Tibial artery (tissue), 4 donors: ENCODE results near the gene TMEM11.
"Not testable (repeated sequence)": the region's sequence is repeated elsewhere in the genome, so short reads cannot be mapped to it uniquely, and the experiment has no call there.

Experiments
- DNase-seq, 2 donors: peaks; one replicate each; pipeline ENCODE4 v3.0.0-alpha.2; 2019
- H3K27ac ChIP-seq, 2 donors: fragments of 200-600 bp; sonication (generic) in 1 of 2; 1 replicate in 1 of 2; 2 replicates in 1 of 2; pipeline ENCODE4 v1.5.1; 2018 to 2019; ENCODE audit warnings: mild to moderate bottlenecking in 1 of 2
- H3K27me3 ChIP-seq, 2 donors: fragments of 200-600 bp; sonication (generic) in 1 of 2; one replicate each; pipeline versions ENCODE4 v1.5.1 to v1.6.0; 2016 to 2019
- H3K36me3 ChIP-seq, 3 donors: fragments of 200-600 bp; sonication (generic) in 2 of 3; one replicate each; pipeline ENCODE4 v1.5.1; 2016 to 2019; ENCODE audit warnings: mild to moderate bottlenecking in 2 of 3
- H3K4me1 ChIP-seq, 4 donors: fragments of 200-600 bp; sonication (generic) in 2 of 4; 1 replicate in 3 of 4; 2 replicates in 1 of 4; pipeline ENCODE4 v1.5.1; 2016 to 2019
- H3K4me3 ChIP-seq, 2 donors: fragments of 200-600 bp; sonication (generic) in 1 of 2; 1 replicate in 1 of 2; 2 replicates in 1 of 2; pipeline ENCODE4 v1.5.1; 2018 to 2019; ENCODE audit warnings: mild to moderate bottlenecking in 2 of 2
- H3K9me3 ChIP-seq, 3 donors: fragments of 200-600 bp; sonication (generic) in 1 of 3; one replicate each; pipeline ENCODE4 v1.5.1; 2016 to 2019
- intact Hi-C: fragments of 100-400 bp; cut with DNase I; formaldehyde crosslinking; loops from one replicate; pipeline ENCODE4 v1.15.0; 2023; ENCODE audit warnings: low total_unique reads
- TF ChIP-seq, protein P1 (sequence below), 2 experiments: fragments of 200-600 bp in 1 of 2; fragments of 450-650 bp in 1 of 2; IDR thresholded peaks; one replicate each; pipeline ENCODE4 v1.5.1; 2017 to 2019; ENCODE audit warnings: antibody characterized with exemption in 2 of 2, mild to moderate bottlenecking in 1 of 2, moderate library complexity in 1 of 2

The TMEM11 gene

GRCh38 chr17:21232033-21232749 lies 18.2 kb upstream of the TMEM11 start:
- Histone ChIP-seq H3K4me3 (no peak overlapping the region), H3K4me1 (no peaks in the 10 kb centered on the region), H3K36me3 (no peaks in the 10 kb centered on the region), H3K9me3 (no peaks in the 10 kb centered on the region), H3K27me3 (no peaks in the 10 kb centered on the region), H3K27ac (no peak overlapping the region)
- intact Hi-C loops = no loop called here
- TF ChIP-seq, protein P1, sequence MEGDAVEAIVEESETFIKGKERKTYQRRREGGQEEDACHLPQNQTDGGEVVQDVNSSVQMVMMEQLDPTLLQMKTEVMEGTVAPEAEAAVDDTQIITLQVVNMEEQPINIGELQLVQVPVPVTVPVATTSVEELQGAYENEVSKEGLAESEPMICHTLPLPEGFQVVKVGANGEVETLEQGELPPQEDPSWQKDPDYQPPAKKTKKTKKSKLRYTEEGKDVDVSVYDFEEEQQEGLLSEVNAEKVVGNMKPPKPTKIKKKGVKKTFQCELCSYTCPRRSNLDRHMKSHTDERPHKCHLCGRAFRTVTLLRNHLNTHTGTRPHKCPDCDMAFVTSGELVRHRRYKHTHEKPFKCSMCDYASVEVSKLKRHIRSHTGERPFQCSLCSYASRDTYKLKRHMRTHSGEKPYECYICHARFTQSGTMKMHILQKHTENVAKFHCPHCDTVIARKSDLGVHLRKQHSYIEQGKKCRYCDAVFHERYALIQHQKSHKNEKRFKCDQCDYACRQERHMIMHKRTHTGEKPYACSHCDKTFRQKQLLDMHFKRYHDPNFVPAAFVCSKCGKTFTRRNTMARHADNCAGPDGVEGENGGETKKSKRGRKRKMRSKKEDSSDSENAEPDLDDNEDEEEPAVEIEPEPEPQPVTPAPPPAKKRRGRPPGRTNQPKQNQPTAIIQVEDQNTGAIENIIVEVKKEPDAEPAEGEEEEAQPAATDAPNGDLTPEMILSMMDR (IDR thresholded peaks at IDR 0.05) = no peak
- DNase-seq = no peak

- intact Hi-C loops = no loop called here
- no peak overlapping the region for H3K4me3 ChIP-seq
- no peak overlapping the region for H3K27ac ChIP-seq
- H3K9me3 ChIP-seq = no peaks in the 10 kb centered on the region
- H3K27me3 ChIP-seq = no peaks in the 10 kb centered on the region
- TF ChIP-seq, protein P1 (IDR thresholded peaks at IDR 0.05) = no peak
- no peak for DNase-seq
- H3K4me1 ChIP-seq = no peaks in the 10 kb centered on the region
- H3K36me3 ChIP-seq = no peaks in the 10 kb centered on the region
Observed at GRCh38 chr17:21231533-21231932, 17.6 kb upstream of the TMEM11 start.

DNA sequence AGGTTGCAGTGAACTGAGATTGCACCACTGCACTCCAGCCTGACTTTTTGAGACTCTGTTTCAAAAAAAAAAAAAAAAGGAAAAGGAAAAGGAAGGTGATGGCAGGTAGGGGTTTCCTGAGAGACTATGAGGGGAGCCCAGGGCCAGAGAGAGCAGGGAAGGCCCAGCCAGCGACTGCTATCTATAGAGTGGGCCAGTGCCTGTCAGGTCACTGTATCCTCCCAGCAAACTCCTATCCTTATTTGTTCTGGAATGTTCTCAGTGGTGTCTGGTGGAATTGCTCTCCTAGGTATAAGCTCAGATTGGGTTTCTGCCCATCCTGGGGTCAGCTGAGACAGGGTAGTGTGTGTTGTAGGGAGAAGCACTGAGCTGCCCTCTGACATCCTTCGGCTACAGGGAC lies 14.9 kb upstream of the TMEM11 start:
- TF ChIP-seq, protein P1 (IDR thresholded peaks at IDR 0.05) = no peak
- no peaks in the 10 kb centered on the region for H3K4me1 ChIP-seq
- DNase-seq = no peak
- intact Hi-C loops = no loop called here
- H3K27me3 ChIP-seq = no peaks in the 10 kb centered on the region
- no peak overlapping the region for H3K27ac ChIP-seq
- H3K36me3 ChIP-seq = no peaks in the 10 kb centered on the region
- H3K9me3 ChIP-seq = no peaks in the 10 kb centered on the region
- no peak overlapping the region for H3K4me3 ChIP-seq

DNA sequence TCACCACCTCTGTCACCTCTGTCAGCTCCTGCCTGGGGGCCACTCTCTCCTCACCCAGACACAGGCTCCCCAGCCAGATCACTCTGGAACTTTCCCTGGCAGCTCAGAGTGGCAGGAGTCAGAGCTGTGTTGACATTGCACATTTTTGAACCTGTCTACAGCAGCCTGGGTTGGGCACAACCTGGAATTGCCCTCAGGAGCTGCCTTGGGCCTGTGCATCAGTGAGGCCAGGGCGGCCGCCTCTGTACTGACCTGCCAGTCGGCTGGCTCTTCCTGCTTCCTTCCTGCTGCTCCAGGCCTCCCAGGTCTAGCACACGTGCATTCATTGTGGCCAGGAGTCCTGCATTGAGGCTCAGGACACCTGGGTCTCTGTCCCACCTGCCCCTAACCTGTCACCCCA lies 14.2 kb upstream of the TMEM11 start:
- DNase-seq = no peak
- intact Hi-C loops = no loop called here
- Histone ChIP-seq H3K27me3 (no peaks in the 10 kb centered on the region), H3K36me3 (no peaks in the 10 kb centered on the region), H3K4me3 (no peak overlapping the region), H3K27ac (no peak overlapping the region), H3K9me3 (no peaks in the 10 kb centered on the region), H3K4me1 (no peaks in the 10 kb centered on the region)
- TF ChIP-seq, protein P1 (IDR thresholded peaks at IDR 0.05) = no peak

DNA sequence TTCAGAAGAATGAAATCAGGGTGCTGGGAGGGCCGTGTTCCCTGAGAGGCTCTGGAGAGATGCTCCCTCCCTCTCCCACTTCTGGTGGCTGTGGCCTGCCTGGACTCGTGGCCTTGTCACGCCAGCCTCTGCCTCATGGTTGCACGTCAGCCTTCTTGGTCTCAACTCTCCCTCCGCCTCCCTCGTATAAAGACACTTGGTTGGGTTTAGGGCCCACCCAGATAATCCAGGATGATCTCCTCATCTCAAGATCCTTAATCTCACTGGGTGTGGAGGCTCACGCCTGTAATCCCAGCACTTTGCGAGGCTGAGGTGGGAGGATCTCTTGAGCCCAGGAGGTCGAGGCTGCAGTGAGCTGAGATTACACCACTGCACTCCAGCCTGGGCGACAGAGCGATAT lies 13.3 kb upstream of the TMEM11 start:
- H3K36me3 ChIP-seq, DNase-seq, H3K9me3 ChIP-seq, H3K4me3 ChIP-seq, H3K27ac ChIP-seq, H3K4me1 ChIP-seq, H3K27me3 ChIP-seq, intact Hi-C loops: not testable (repeated sequence)

DNA sequence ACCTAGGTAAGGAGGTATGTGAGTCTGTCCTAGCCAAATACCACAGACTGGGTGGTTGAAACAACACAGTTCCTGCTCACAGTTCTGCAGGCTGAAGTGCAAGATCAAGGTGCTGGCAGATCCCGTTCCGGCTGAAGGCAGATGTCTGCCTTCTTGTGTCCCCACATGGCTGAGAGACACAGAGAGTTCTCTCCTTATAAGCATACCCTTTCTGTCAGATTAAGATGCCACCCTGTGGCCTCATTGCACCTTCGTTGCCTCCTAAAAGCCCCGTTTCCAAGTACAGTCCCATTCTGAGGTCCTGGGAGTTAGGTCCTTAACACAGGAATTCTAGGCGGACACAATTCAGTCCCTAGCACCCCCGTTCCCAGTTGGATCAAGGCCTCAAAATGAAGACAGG lies 9.1 kb upstream of the TMEM11 start:
- Histone ChIP-seq H3K27me3 (no peaks in the 10 kb centered on the region), H3K36me3 (peaks cover 0 to 23% (median 3%) of the 10 kb centered on the region in 3 donors), H3K9me3 (no peaks in the 10 kb centered on the region), H3K4me1 (no peaks in the 10 kb centered on the region), H3K27ac (no peak overlapping the region), H3K4me3 (no peak overlapping the region)
- DNase-seq = no peak
- TF ChIP-seq, protein P1 (IDR thresholded peaks at IDR 0.05) = no peak
- intact Hi-C loops = no loop called here
